Tibial artery (tissue), 4 donors: ENCODE results near the gene FAM168A.

Experiments
- DNase-seq, 2 donors: peaks; one replicate each; pipeline ENCODE4 v3.0.0-alpha.2; 2019
- H3K27ac ChIP-seq, 2 donors: fragments of 200-600 bp; sonication (generic) in 1 of 2; 1 replicate in 1 of 2; 2 replicates in 1 of 2; pipeline ENCODE4 v1.5.1; 2018 to 2019; ENCODE audit warnings: mild to moderate bottlenecking in 1 of 2
- H3K27me3 ChIP-seq, 2 donors: fragments of 200-600 bp; sonication (generic) in 1 of 2; one replicate each; pipeline versions ENCODE4 v1.5.1 to v1.6.0; 2016 to 2019
- H3K36me3 ChIP-seq, 3 donors: fragments of 200-600 bp; sonication (generic) in 2 of 3; one replicate each; pipeline ENCODE4 v1.5.1; 2016 to 2019; ENCODE audit warnings: mild to moderate bottlenecking in 2 of 3
- H3K4me1 ChIP-seq, 4 donors: fragments of 200-600 bp; sonication (generic) in 2 of 4; 1 replicate in 3 of 4; 2 replicates in 1 of 4; pipeline ENCODE4 v1.5.1; 2016 to 2019
- H3K4me3 ChIP-seq, 2 donors: fragments of 200-600 bp; sonication (generic) in 1 of 2; 1 replicate in 1 of 2; 2 replicates in 1 of 2; pipeline ENCODE4 v1.5.1; 2018 to 2019; ENCODE audit warnings: mild to moderate bottlenecking in 2 of 2
- H3K9me3 ChIP-seq, 3 donors: fragments of 200-600 bp; sonication (generic) in 1 of 3; one replicate each; pipeline ENCODE4 v1.5.1; 2016 to 2019
- CTCF ChIP-seq, 2 experiments: fragments of 200-600 bp in 1 of 2; fragments of 450-650 bp in 1 of 2; IDR thresholded peaks; one replicate each; pipeline ENCODE4 v1.5.1; 2017 to 2019; ENCODE audit warnings: antibody characterized with exemption in 2 of 2, mild to moderate bottlenecking in 1 of 2, moderate library complexity in 1 of 2
- intact Hi-C: fragments of 100-400 bp; cut with DNase I; formaldehyde crosslinking; loops from one replicate; pipeline ENCODE4 v1.15.0; 2023; ENCODE audit warnings: low total_unique reads

Gene FAM168A

GRCh38 chr11:73591743-73592142 lies 6.2 kb downstream of the FAM168A start:
- Histone ChIP-seq H3K4me1 (peaks cover 0 to 11% (median 5%) of the 10 kb centered on the region in 4 donors), H3K36me3 (peaks cover 0 to 3% (median 0%) of the 10 kb centered on the region in 3 donors), H3K4me3 (no peak overlapping the region), H3K27me3 (no peaks in the 10 kb centered on the region), H3K27ac (no peak overlapping the region), H3K9me3 (no peaks in the 10 kb centered on the region)
- intact Hi-C loops: no loop called here
- no peak for TF ChIP-seq CTCF (IDR thresholded peaks at IDR 0.05)
- no peak for DNase-seq

- intact Hi-C loops: no loop called here
Measured at GRCh38 chr11:73590991-73591390, 6.9 kb downstream of the FAM168A start.

GRCh38 chr11:73586791-73587190 lies 11.1 kb downstream of the FAM168A start:
- intact Hi-C loops: no loop called here
- peaks cover 0 to 3% (median 0%) of the 10 kb centered on the region in 3 donors for H3K36me3 ChIP-seq
- H3K27me3 ChIP-seq: no peaks in the 10 kb centered on the region
- no peak overlapping the region for H3K4me3 ChIP-seq
- H3K4me1 ChIP-seq: no peaks in the 10 kb centered on the region
- H3K27ac ChIP-seq: no peak overlapping the region
- no peak for TF ChIP-seq CTCF (IDR thresholded peaks at IDR 0.05)
- no peaks in the 10 kb centered on the region for H3K9me3 ChIP-seq
- DNase-seq: no peak

More at GRCh38 chr11:73590991-73591390, 6.9 kb downstream of the FAM168A start:
- DNase-seq: no peak
- H3K36me3 ChIP-seq: peaks cover 0 to 3% (median 0%) of the 10 kb centered on the region in 3 donors
- TF ChIP-seq CTCF (IDR thresholded peaks at IDR 0.05): no peak
- no peak overlapping the region for H3K27ac ChIP-seq
- H3K4me3 ChIP-seq: no peak overlapping the region
- H3K9me3 ChIP-seq: no peaks in the 10 kb centered on the region
- H3K4me1 ChIP-seq: peaks cover 0 to 3% (median under 1%) of the 10 kb centered on the region in 4 donors
- H3K27me3 ChIP-seq: no peaks in the 10 kb centered on the region

- Histone ChIP-seq H3K9me3 (no peaks in the 10 kb centered on the region), H3K36me3 (peaks cover 0 to 3% (median 0%) of the 10 kb centered on the region in 3 donors), H3K4me3 (no peak overlapping the region), H3K27ac (no peak overlapping the region), H3K27me3 (no peaks in the 10 kb centered on the region), H3K4me1 (no peaks in the 10 kb centered on the region)
- DNase-seq: no peak
- no peak for TF ChIP-seq CTCF (IDR thresholded peaks at IDR 0.05)
- intact Hi-C loops: no loop called here
Measured at GRCh38 chr11:73585834-73586575, 11.9 kb downstream of the FAM168A start.

- Histone ChIP-seq H3K27me3 (no peaks in the 10 kb centered on the region), H3K4me1 (no peaks in the 10 kb centered on the region), H3K36me3 (peaks cover 0 to 3% (median 0%) of the 10 kb centered on the region in 3 donors), H3K9me3 (no peaks in the 10 kb centered on the region), H3K27ac (no peak overlapping the region), H3K4me3 (no peak overlapping the region)
- intact Hi-C loops: no loop called here
- no peak for TF ChIP-seq CTCF (IDR thresholded peaks at IDR 0.05)
- DNase-seq: no peak
Measured at GRCh38 chr11:73584831-73585230, 13.1 kb downstream of the FAM168A start.
